ENCODE results near the gene EEF2K. TPM values are rescaled to one million over a fixed set of nuclear protein-coding genes. Genes with fewer than 3 reads are reported as not detected.

EEF2K gene
- total RNA-seq, 2 experiments from 2014 or later = 10.1 to 13.2 TPM

- no peaks in the 10 kb centered on the region for H3K36me3 Mint-ChIP-seq (ENCODE audit: low read depth)
- no peaks in the 10 kb centered on the region for H3K9me3 ChIP-seq (ENCODE audit: control insufficient read depth in 1 of 2, insufficient read depth in 1 of 2, low read length in 2 of 2)
- CTCF ChIA-PET = no interaction called here
- H3K27me3 ChIP-seq (ENCODE audit: control insufficient read depth in 1 of 2, insufficient read depth in 2 of 2, low read length in 2 of 2) = no peaks in the 10 kb centered on the region
- no peak for DNase-seq
- H3K4me3 ChIP-seq (ENCODE audit: low read length) = no peak overlapping the region
- H3K27ac ChIP-seq (ENCODE audit: low read depth in 1 of 2, low read length in 2 of 2) = no peak overlapping the region
- H3K27ac Mint-ChIP-seq = no peak overlapping the region
- ATAC-seq (ENCODE audit: poor library complexity) = no peak
- TF ChIP-seq, protein P1, sequence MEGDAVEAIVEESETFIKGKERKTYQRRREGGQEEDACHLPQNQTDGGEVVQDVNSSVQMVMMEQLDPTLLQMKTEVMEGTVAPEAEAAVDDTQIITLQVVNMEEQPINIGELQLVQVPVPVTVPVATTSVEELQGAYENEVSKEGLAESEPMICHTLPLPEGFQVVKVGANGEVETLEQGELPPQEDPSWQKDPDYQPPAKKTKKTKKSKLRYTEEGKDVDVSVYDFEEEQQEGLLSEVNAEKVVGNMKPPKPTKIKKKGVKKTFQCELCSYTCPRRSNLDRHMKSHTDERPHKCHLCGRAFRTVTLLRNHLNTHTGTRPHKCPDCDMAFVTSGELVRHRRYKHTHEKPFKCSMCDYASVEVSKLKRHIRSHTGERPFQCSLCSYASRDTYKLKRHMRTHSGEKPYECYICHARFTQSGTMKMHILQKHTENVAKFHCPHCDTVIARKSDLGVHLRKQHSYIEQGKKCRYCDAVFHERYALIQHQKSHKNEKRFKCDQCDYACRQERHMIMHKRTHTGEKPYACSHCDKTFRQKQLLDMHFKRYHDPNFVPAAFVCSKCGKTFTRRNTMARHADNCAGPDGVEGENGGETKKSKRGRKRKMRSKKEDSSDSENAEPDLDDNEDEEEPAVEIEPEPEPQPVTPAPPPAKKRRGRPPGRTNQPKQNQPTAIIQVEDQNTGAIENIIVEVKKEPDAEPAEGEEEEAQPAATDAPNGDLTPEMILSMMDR (IDR thresholded peaks at IDR 0.05) = no peak
- no peaks in the 10 kb centered on the region for H3K4me1 Mint-ChIP-seq (ENCODE audit: low read depth)
- H3K4me3 Mint-ChIP-seq = no peak overlapping the region
- POLR2A ChIA-PET = no interaction called here
- H3K27me3 Mint-ChIP-seq = no peaks in the 10 kb centered on the region
- H3K36me3 ChIP-seq (ENCODE audit: insufficient read depth, low read length) = no peaks in the 10 kb centered on the region
- intact Hi-C loops (cut with DNase I, micrococcal nuclease) = no loop called here
- H3K4me1 ChIP-seq (ENCODE audit: insufficient read depth, low read length) = no peaks in the 10 kb centered on the region
- no peaks in the 10 kb centered on the region for H3K9me3 Mint-ChIP-seq
These were observed 27.8 kb upstream of the EEF2K start for GRCh38 chr16:22177968-22178930.

GRCh38 chr16:22181426-22181825, 24.7 kb upstream of the EEF2K start:
- H3K36me3 ChIP-seq (ENCODE audit: insufficient read depth, low read length) = no peaks in the 10 kb centered on the region
- no peaks in the 10 kb centered on the region for H3K27me3 ChIP-seq (ENCODE audit: control insufficient read depth in 1 of 2, insufficient read depth in 2 of 2, low read length in 2 of 2)
- POLR2A ChIA-PET = no interaction called here
- H3K27ac Mint-ChIP-seq = no peak overlapping the region
- TF ChIP-seq, protein P1 (IDR thresholded peaks at IDR 0.05) = no peak
- no peaks in the 10 kb centered on the region for H3K27me3 Mint-ChIP-seq
- peaks cover under 1% of the 10 kb centered on the region for H3K4me1 ChIP-seq (ENCODE audit: insufficient read depth, low read length)
- ATAC-seq (ENCODE audit: poor library complexity) (no peak), DNase-seq (no peak)
- intact Hi-C loops (cut with DNase I, micrococcal nuclease) = loop anchor here (10.0 kb wide), 2 partner anchors 107 to 357 kb away; no protein-coding TSS in a partner anchor
- no peaks in the 10 kb centered on the region for H3K9me3 Mint-ChIP-seq
- H3K9me3 ChIP-seq (ENCODE audit: control insufficient read depth in 1 of 2, insufficient read depth in 1 of 2, low read length in 2 of 2) = no peaks in the 10 kb centered on the region
- no peaks in the 10 kb centered on the region for H3K4me1 Mint-ChIP-seq (ENCODE audit: low read depth)
- H3K27ac ChIP-seq (ENCODE audit: low read depth in 1 of 2, low read length in 2 of 2) = no peak overlapping the region
- CTCF ChIA-PET = no interaction called here
- no peak overlapping the region for H3K4me3 Mint-ChIP-seq
- no peak overlapping the region for H3K4me3 ChIP-seq (ENCODE audit: low read length)
- no peaks in the 10 kb centered on the region for H3K36me3 Mint-ChIP-seq (ENCODE audit: low read depth)

DNA sequence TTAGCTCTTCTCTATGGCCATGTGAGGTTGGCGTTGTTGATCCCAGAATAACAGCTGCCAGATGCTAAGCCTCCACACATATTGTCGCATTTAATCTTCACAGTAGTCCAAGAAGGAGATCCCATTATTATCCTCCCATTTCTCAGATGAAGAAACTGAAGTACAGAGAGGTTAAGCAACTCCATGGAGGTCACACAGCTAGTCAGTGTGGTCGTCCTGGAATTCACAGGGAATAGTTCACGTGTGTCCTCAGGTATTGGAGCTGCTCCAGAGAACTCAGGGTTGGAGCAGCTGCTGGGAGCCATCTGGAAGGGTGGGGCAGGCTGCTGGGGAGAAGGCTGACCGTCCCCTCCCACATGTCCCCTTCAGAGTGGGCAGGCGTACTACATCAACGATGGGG, 24.2 kb upstream of the EEF2K start:
- no peaks in the 10 kb centered on the region for H3K4me1 Mint-ChIP-seq (ENCODE audit: low read depth)
- H3K27ac Mint-ChIP-seq = no peak overlapping the region
- DNase-seq (no peak), ATAC-seq (ENCODE audit: poor library complexity) (no peak)
- POLR2A ChIA-PET = no interaction called here
- no peak overlapping the region for H3K4me3 Mint-ChIP-seq
- H3K36me3 Mint-ChIP-seq (ENCODE audit: low read depth) = no peaks in the 10 kb centered on the region
- Histone ChIP-seq H3K36me3 (ENCODE audit: insufficient read depth, low read length) (no peaks in the 10 kb centered on the region), H3K4me3 (ENCODE audit: low read length) (no peak overlapping the region), H3K9me3 (ENCODE audit: control insufficient read depth in 1 of 2, insufficient read depth in 1 of 2, low read length in 2 of 2) (no peaks in the 10 kb centered on the region), H3K27ac (ENCODE audit: low read depth in 1 of 2, low read length in 2 of 2) (no peak overlapping the region), H3K4me1 (ENCODE audit: insufficient read depth, low read length) (peaks cover 2% of the 10 kb centered on the region), H3K27me3 (ENCODE audit: control insufficient read depth in 1 of 2, insufficient read depth in 2 of 2, low read length in 2 of 2) (no peaks in the 10 kb centered on the region)
- H3K9me3 Mint-ChIP-seq = no peaks in the 10 kb centered on the region
- TF ChIP-seq, protein P1 (IDR thresholded peaks at IDR 0.05) = no peak
- H3K27me3 Mint-ChIP-seq = no peaks in the 10 kb centered on the region
- intact Hi-C loops (cut with DNase I, micrococcal nuclease) = loop anchor here (10.0 kb wide), 2 partner anchors 107 to 357 kb away; no protein-coding TSS in a partner anchor
- CTCF ChIA-PET = no interaction called here
